ENCODE measurements around the gene AMER3. TPM values are rescaled to one million over a fixed set of nuclear protein-coding genes. Genes with fewer than 3 reads are reported as not detected.

Gene AMER3
- total and polyA plus RNA-seq, 2 experiments from 2014 or later, result 0.05 to 0.49 TPM

GRCh38 chr2:130740671-130741070 lies 14.7 kb upstream of the AMER3 start:
- H3K4me1 Mint-ChIP-seq, result peaks cover 13% of the 10 kb centered on the region
- no peaks in the 10 kb centered on the region for H3K79me2 ChIP-seq (replicated peaks; ENCODE audit: insufficient read depth)
- no peaks in the 10 kb centered on the region for H3K36me3 Mint-ChIP-seq (ENCODE audit: low read depth)
- H2AFZ ChIP-seq, result peak overlapping the region; percentile 90; the same call in 1 of the 2 replicates
- H3K27me3 Mint-ChIP-seq (ENCODE audit: insufficient read depth, low read depth, poor library complexity), result peaks cover 2% of the 10 kb centered on the region
- H3K4me1 ChIP-seq (ENCODE audit: insufficient read depth), result no peaks in the 10 kb centered on the region
- no peak overlapping the region for H3K4me2 ChIP-seq
- H3K4me3 ChIP-seq, result no peak overlapping the region
- H3K4me3 Mint-ChIP-seq, result no peak overlapping the region
- no peaks in the 10 kb centered on the region for H3F3A ChIP-seq (replicated peaks; ENCODE audit: low read depth)
- H3K36me3 ChIP-seq (ENCODE audit: insufficient read depth), result no peaks in the 10 kb centered on the region
- DNase-seq (ENCODE audit: low spot score) (peak; percentile 8), ATAC-seq (peak; percentile 21; the same call in 2 of the 3 replicates)
- no peak overlapping the region for H3K27ac Mint-ChIP-seq
- no peaks in the 10 kb centered on the region for H4K20me1 ChIP-seq (replicated peaks; ENCODE audit: insufficient read depth)
- H3K9me2 ChIP-seq (ENCODE audit: insufficient read depth), result no peaks in the 10 kb centered on the region
- H3K9me3 Mint-ChIP-seq, result no peaks in the 10 kb centered on the region
- no peak overlapping the region for H3K27ac ChIP-seq (ENCODE audit: low read depth)
- no peaks in the 10 kb centered on the region for H3K27me3 ChIP-seq (ENCODE audit: insufficient read depth)
- TF ChIP-seq CREB1 (CRISPR knock-in tag; IDR thresholded peaks at IDR 0.05; ENCODE audit: low read depth) (no peak), POLR2AphosphoS5 (IDR thresholded peaks at IDR 0.05; ENCODE audit: low read depth) (no peak), NANOG (IDR thresholded peaks at IDR 0.05; ENCODE audit: borderline replicate concordance) (no peak), EZH2phosphoT487 (IDR thresholded peaks at IDR 0.05; ENCODE audit: unreplicated experiment) (no peak), ZNF462 (CRISPR knock-in tag; IDR thresholded peaks at IDR 0.05) (no peak), ZNF114 (CRISPR knock-in tag; IDR thresholded peaks at IDR 0.05) (no peak), ZNF331 (CRISPR knock-in tag; IDR thresholded peaks at IDR 0.05; ENCODE audit: low read depth) (no peak), STAT1 (IDR thresholded peaks at IDR 0.05; ENCODE audit: unreplicated experiment) (no peak), EZH2 (IDR thresholded peaks at IDR 0.05; ENCODE audit: low read depth, unreplicated experiment) (no peak), JUNB (IDR thresholded peaks at IDR 0.05; ENCODE audit: unreplicated experiment) (no peak)
- TF ChIP-seq, protein P1, sequence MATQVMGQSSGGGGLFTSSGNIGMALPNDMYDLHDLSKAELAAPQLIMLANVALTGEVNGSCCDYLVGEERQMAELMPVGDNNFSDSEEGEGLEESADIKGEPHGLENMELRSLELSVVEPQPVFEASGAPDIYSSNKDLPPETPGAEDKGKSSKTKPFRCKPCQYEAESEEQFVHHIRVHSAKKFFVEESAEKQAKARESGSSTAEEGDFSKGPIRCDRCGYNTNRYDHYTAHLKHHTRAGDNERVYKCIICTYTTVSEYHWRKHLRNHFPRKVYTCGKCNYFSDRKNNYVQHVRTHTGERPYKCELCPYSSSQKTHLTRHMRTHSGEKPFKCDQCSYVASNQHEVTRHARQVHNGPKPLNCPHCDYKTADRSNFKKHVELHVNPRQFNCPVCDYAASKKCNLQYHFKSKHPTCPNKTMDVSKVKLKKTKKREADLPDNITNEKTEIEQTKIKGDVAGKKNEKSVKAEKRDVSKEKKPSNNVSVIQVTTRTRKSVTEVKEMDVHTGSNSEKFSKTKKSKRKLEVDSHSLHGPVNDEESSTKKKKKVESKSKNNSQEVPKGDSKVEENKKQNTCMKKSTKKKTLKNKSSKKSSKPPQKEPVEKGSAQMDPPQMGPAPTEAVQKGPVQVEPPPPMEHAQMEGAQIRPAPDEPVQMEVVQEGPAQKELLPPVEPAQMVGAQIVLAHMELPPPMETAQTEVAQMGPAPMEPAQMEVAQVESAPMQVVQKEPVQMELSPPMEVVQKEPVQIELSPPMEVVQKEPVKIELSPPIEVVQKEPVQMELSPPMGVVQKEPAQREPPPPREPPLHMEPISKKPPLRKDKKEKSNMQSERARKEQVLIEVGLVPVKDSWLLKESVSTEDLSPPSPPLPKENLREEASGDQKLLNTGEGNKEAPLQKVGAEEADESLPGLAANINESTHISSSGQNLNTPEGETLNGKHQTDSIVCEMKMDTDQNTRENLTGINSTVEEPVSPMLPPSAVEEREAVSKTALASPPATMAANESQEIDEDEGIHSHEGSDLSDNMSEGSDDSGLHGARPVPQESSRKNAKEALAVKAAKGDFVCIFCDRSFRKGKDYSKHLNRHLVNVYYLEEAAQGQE (IDR thresholded peaks at IDR 0.05; ENCODE audit: unreplicated experiment), result no peak
- TF ChIP-seq, protein P2, sequence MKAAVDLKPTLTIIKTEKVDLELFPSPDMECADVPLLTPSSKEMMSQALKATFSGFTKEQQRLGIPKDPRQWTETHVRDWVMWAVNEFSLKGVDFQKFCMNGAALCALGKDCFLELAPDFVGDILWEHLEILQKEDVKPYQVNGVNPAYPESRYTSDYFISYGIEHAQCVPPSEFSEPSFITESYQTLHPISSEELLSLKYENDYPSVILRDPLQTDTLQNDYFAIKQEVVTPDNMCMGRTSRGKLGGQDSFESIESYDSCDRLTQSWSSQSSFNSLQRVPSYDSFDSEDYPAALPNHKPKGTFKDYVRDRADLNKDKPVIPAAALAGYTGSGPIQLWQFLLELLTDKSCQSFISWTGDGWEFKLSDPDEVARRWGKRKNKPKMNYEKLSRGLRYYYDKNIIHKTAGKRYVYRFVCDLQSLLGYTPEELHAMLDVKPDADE (IDR thresholded peaks at IDR 0.05), result no peak
- TF ChIP-seq, protein P3, sequence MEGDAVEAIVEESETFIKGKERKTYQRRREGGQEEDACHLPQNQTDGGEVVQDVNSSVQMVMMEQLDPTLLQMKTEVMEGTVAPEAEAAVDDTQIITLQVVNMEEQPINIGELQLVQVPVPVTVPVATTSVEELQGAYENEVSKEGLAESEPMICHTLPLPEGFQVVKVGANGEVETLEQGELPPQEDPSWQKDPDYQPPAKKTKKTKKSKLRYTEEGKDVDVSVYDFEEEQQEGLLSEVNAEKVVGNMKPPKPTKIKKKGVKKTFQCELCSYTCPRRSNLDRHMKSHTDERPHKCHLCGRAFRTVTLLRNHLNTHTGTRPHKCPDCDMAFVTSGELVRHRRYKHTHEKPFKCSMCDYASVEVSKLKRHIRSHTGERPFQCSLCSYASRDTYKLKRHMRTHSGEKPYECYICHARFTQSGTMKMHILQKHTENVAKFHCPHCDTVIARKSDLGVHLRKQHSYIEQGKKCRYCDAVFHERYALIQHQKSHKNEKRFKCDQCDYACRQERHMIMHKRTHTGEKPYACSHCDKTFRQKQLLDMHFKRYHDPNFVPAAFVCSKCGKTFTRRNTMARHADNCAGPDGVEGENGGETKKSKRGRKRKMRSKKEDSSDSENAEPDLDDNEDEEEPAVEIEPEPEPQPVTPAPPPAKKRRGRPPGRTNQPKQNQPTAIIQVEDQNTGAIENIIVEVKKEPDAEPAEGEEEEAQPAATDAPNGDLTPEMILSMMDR (conservative IDR thresholded peaks at IDR 0.05; ENCODE audit: low read depth in 2 of 2), result no peak
